HG03439 (cell line): ENCODE measurements around the gene CLC.
"Not testable (repeated sequence)": the region's sequence is repeated elsewhere in the genome, so short reads cannot be mapped to it uniquely, and the experiment has no call there.

ENCODE experiments used
- ATAC-seq: cut with Tn5 transposase; IDR thresholded peaks from one replicate; pipeline ENCODE4 v1.9.1; 2021; ENCODE audit warnings: mild to moderate bottlenecking, moderate library complexity; ENCODE audit not compliant: unreplicated experiment

CLC gene

GRCh38 chr19:39731685-39732084, 6.1 kb downstream of the CLC start:
- no peak for ATAC-seq

GRCh38 chr19:39729594-39729993, 8.2 kb downstream of the CLC start:
- ATAC-seq = no peak

- ATAC-seq = no peak
Measured at GRCh38 chr19:39728040-39728439, 9.8 kb downstream of the CLC start.

- ATAC-seq = no peak
Measured at GRCh38 chr19:39727070-39727800, 10.6 kb downstream of the CLC start.

GRCh38 chr19:39725995-39726394, 11.8 kb downstream of the CLC start:
- no peak for ATAC-seq

- ATAC-seq = not testable (repeated sequence)
Measured at GRCh38 chr19:39720144-39720543, 17.7 kb downstream of the CLC start.

GRCh38 chr19:39710333-39710890, 27.4 kb downstream of the CLC start:
- no peak for ATAC-seq

GRCh38 chr19:39709026-39709872, 28.6 kb downstream of the CLC start:
- no peak for ATAC-seq

- ATAC-seq = no peak
Measured at GRCh38 chr19:39708594-39708993, 29.2 kb downstream of the CLC start.

- no peak for ATAC-seq
Measured at GRCh38 chr19:39705578-39706188, 32.1 kb downstream of the CLC start.

- no peak for ATAC-seq
Measured at GRCh38 chr19:39704181-39705044, 33.4 kb downstream of the CLC start, which contains the start of gene LGALS14. Gene LGALS14 (plus strand): TSS chr19:39704481. CDS start chr19:39704529, 48 bp downstream.

- peak; percentile 40 for ATAC-seq
Measured at GRCh38 chr19:39701291-39701690, 36.5 kb downstream of the CLC start.

GRCh38 chr19:39698535-39698934, 39.3 kb downstream of the CLC start:
- ATAC-seq = no peak

GRCh38 chr19:39696387-39696786, 41.4 kb downstream of the CLC start:
- ATAC-seq = no peak

GRCh38 chr19:39695759-39696158, 42.1 kb downstream of the CLC start:
- no peak for ATAC-seq

GRCh38 chr19:39692822-39693221, 45.0 kb downstream of the CLC start:
- ATAC-seq = no peak

GRCh38 chr19:39692166-39692565, 45.7 kb downstream of the CLC start:
- no peak for ATAC-seq

GRCh38 chr19:39688637-39689036, 49.2 kb downstream of the CLC start:
- ATAC-seq = not testable (repeated sequence)

GRCh38 chr19:39686739-39687138, 51.1 kb downstream of the CLC start:
- ATAC-seq = no peak

GRCh38 chr19:39684267-39684666, 53.6 kb downstream of the CLC start:
- ATAC-seq = no peak
